Stimulated activated CD8-positive, alpha-beta memory T cell treated with anti-CD3 and anti-CD28 coated beads, Interleukin-15, amount 100 ng/mL, for 4 hours (primary cell): ENCODE measurements around the gene CFLAR.
A peak's percentile ranks its signal among the peaks of the same experiment; 100 is the strongest.
"Not testable (repeated sequence)": the region's sequence is repeated elsewhere in the genome, so short reads cannot be mapped to it uniquely, and the experiment has no call there.

ENCODE experiments used
- DNase-seq, 2 donors: peaks; one replicate each; pipeline ENCODE4 v3.0.0-alpha.2; 2020; ENCODE audit warnings: low read depth in 2 of 2

Gene CFLAR

DNA sequence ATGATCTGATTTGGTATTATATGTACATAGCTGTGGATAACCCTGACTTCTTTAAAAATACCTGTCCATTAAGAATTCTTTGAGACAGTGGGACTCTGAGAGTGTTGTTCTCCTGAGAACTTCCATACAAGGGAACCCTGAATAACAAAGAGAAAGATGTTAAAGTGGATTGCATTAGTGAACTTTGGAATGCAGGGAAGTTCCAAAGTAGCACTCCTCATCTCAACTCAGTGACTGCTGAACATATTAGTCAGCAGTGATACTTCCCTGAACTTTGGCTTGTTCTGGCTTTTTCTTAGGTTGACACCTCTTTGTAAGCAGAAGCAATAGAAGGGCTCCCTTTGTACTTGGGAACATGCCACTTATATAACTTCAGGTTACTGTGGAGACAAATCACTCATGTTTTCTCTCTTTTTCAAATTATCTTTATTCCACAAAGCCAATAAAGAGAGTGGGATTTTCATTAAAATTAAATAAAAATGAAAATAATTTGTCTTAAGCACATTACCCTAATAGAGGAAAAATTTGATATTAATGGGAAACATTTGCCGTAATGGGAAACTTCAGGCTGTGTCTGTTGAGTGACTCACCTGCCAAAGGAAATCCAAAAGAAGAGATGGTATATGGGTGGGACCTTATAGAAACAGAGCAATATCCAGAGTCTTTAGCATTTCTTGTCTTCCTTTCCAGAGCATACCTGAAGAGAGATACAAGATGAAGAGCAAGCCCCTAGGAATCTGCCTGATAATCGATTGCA is 33.3 kb downstream of the CFLAR start:
- no peak for DNase-seq

DNA sequence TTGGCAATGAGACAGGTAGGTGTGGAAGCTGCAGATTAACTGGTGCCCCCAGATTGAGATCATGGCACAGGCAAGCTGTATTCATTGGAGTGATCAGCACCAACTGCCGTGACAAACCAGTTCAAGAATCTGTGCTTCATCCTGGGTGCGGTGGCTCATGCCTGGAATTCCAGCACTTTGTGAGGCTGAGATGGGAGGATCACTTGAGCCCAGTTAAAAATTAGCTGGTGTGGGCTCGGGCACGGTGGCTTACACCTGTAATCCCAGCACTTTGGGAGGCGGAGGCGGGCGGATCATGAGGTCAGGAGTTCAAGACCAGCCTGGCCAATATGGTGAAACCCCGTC is 33.8 kb downstream of the CFLAR start:
- not testable (repeated sequence) for DNase-seq

DNA sequence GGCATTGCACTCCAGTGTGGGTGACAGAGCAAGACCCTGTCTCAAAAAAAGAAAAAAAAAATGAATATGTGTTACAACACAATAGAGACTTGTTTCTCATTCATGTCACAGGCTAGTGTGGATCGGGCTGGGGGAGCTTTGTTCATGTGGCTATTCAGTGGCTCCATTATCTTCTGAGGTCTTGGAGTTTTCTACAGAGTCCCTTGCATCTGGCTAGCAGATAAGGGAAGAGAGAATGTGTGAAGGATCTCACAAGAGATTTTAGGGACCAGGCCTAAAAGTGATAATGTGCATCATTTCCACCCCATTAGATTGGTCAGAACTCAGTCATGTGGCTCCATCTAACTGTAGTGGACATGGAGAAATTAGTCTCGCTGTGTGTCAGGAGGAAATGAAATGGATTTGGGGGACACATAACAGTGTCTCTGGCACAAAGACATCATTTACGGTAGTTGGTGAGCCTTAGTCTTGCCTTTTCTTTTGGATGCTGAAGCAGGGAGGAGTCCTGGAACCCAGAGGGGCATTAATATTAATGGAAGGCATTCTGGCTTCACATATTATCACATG is 34.6 kb downstream of the CFLAR start:
- no peak for DNase-seq

DNA sequence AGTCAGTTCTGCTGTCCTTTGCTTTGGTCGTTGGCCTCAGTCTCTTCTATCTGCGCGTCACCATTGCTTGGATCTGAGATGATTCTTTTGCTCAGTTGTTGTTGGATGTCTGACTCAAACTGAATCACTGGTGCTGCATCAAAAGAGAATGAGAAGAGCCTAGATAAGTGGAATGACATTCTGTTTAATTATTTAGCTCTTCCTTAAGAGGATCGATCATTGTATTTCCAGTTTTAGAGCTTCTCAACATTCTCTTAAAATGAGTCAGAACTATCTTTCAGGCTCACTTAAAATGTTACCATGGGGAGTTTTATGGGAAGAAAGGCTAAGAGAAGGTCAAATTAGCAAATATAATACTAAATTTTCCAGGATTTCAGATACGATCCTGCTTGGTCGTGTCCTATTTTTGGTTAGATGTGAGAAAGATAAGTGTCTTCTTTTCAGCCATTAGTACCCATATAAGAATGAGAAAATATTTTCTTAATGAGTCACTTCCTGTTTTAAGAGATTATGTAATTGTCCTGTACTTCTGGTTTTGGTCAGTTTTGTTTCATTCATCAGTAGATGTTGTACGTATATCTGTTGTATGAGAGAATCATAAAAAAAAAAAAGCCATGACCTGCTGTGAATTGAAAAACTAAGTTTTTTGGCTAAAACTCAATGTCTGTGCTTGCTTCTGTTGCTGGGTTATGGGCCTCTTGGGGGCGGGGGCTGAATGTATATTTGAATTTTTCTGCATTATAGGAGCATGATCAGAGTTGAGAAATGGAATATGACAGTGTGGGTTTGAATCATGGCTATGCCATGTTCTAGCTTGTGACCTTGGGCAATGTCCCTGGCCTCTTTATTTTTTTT is 35.4 kb downstream of the CFLAR start:
- DNase-seq: no peak

DNA sequence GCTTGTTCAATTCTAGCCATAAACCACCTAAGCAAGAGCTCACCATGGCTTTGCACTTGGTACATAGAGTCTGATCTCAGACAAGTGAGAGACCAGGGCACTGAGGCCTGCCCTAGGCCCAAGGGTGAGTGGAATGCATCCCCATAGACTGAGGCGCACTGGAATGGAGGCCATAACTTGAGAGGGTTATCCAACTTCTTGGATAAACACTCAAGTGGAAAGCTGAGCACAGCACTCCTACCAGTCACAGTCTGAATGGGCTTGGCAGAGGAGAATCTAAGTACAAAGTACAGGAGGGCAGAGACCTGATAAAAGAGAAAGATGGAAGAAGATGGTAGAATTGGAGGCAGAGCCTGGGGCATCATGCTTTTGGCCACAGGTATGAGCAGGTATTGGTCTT is 36.6 kb downstream of the CFLAR start:
- no peak for DNase-seq

DNA sequence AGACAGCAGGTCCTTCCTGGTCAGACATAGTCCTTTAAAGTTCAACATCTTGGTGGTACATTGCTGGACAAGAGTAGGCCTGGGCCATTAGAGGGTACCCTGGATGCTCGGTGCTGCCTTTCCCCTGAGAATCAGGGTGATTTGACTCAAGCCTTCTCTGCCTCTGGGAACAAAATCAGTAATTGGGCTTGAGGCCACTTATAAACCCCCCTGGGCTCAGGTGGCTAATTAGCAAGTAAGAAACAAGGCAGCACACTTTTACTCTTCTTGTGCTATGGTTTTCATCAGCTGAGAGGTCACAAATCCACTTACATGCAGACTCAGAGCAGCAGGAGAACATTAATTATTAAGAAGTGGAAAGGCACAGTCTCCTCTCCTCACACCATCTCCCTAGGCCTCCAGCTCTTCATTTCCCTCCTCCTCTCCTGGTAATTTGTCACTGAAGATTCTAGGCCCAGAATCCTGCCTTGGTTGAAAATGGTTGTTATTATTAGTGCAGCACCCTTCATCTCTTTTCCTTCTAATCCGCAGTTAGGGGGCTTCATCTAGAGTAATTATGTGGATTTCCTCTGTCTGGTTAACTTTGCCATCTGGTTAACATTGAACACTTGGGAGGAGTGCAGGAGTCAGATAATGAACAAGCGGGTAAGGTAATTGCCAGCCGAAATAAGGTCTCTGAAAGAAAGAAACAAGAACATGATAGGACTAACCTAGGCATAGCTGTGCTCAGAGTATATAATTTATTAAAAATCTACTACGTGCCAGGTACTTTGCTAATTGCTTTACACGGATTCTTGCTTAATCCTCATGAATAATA is 37.2 kb downstream of the CFLAR start:
- DNase-seq: no peak

DNA sequence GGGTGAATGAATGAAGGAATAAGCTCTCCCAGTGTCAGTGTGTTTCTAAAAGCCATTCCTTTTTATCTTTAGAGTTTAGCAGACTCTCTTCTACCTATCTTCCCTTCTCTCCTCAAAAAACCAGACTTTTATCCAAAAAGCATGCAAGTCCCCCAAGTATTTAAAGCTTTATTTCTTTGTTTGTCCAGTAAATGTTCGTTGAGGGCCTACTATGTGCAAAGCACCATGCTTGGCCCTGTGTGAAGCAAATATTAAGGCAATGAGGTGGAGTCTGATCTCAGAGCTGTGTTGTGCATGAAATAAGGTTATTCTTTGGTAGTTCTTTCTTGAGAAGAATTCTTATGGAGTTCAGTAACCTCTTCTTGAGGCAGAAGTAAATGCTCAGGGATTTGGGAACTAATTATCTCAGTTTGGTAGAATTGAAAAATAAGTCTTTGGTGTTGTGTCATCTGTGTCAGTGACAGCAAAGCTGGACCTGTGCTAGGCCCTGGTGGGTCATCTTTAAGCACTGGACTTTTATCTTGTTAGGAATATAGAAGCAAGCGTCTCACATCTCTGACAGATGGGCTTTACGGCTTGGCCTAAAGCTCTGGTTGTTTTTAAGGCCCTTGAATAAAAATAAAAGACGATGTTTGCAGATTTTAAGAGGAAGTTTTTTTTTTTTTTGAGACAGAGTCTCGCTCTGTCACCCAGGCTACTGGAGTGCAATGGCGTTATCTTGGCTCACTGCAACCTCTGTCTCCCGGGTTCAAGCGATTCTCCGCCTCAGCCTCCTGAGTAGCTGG is 38.8 kb downstream of the CFLAR start:
- DNase-seq: no peak

DNA sequence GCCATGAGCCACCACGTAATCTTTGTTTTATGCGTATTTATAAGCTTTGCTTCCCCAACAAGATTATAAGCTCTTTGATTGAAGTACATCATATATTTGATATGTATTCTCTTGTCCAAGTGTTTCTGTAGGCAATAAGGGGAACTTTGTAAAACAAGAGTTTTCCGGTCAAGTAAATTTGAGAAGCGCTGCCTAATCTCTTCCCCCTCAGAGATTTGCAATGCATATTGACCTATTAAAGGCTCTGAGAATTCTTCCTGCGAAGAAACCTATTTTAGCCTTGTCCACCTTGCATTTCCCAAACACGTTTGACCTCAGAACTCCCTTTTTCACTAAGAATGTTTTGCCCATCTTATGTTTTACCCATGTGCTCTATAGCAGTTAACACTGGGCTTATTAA is 40.1 kb downstream of the CFLAR start:
- DNase-seq: no peak

DNA sequence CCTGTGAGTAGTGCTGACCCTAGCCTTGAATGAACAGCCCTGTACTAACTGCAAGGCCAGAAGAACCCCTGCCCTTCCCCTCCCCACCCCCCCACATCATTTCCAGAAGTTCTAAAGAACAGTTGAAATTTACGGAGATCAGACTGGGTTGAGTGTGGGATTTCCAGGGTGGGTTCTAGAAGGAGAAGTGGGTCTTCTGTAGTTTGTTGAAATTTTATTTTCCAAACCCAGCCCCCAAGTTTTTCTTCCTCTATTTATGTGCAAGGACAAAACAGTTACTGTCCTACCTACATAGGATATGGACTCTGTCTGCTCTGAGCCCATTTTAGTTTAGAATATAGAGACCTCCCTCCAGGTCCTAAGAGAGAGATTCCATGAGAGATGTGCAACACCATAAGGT is 40.7 kb downstream of the CFLAR start:
- DNase-seq: no peak

DNA sequence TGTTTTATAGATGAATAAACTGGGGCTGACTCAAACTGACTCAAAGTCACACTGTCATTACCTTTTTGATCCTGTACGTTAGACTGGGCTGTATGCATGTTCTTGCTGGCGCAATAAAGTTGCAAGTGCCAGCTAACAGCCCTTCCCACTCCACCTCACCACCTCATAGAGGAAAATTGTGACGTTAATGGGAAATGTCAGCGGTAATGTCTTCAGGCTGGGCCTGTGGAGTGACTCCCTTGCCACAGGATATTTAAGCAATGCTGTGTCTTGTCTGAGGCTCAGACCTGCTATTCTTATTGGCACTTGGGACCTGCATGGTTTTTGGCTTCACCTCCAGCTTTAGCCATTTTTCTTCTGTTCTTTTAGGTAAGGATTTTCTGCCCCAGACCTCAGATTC is 41.7 kb downstream of the CFLAR start:
- no peak for DNase-seq

DNA sequence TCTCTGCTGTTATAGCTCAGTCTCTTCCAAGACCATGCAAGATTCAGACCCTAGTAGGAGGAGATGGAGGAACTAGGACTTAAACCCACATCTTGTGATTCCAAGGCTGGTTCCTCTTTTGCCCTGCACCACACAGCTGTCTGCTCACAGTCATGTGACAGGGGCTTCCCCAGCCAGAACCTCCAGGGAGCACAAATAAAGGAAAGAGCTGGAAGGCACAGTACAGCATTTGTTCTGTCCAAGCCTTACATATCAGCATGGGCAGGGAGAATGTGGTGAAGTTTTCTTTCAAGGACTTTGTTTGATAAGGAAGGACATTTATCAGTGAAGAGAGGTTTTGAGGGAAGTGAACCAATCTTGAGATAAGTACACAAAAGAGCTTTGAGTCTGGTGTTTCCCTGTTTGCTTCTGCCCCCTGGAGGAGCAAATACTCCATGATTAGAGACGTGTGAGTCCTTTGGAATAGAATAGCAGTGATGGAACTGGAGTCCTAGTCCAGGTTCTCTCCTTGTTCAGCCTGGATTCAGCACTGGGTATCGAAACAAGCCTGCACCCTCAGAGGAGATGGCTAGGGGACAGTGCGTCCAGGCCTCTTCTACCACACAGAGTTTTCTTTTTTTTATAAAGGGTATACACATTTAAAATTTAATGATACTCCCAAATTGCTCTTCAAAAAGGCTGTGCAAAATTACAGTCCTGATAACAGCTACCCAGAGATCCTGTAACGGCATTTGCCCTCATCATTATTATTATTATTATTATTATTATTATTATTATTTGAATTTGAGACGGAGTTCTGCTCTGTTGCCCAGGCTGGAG is 42.4 kb downstream of the CFLAR start:
- DNase-seq: peak in 1 of 2 donors; percentile 32

DNA sequence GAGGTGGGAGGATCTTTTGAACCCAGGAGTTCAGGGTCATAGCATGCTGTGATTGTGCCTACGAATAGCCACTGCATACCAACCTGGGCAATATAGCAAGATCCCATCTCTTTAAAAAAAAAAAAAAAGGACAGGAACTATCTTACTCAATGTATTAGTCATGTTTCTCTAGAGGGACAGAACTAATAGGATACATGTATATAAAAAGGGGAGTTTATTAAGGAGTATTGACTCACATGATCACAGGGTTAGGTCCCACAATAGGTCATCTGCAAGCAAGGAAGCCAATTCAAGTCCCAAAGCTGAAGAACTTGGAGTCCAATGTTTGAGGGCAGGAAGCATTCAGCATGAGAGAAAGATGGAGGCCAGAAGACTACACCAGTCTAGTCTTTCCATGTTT is 48.2 kb downstream of the CFLAR start:
- DNase-seq: no peak

DNA sequence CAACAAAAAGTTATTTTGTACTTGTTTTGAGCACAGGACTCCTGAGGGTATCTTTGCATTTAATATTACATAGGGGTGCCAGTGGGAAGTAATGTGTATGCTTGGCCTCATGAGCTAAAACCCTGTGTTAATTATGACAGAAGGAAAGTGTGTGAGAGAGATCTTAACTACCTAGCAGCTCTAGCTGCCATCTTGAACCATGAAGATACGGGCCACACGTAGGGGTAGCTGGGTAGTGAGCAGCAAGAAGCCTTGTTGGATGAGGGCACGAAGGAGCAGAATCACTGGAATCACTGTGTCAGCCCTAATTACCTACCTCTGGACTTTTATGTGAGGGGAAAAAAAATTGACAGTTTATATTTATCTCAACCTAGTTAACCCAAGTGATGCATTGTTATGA is 51.6 kb downstream of the CFLAR start:
- DNase-seq: no peak

DNA sequence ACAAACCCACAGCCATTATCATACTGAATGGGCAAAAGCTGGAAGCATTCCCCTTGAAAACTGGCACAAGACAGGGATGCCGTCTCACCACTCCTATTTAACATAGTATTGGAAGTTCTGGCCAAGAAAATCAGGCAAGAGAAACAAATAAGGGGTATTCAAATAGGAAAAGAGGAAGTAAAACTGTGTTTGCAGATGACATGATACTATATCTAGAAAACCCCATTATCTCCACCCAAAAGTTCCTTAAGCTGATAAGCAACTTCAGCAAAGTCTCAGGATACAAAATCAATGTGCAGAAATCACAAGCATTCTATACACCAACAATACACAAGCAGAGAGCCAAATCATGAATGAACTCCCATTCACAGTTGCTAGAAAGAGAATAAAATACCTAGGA is 52.5 kb downstream of the CFLAR start:
- not testable (repeated sequence) for DNase-seq

DNA sequence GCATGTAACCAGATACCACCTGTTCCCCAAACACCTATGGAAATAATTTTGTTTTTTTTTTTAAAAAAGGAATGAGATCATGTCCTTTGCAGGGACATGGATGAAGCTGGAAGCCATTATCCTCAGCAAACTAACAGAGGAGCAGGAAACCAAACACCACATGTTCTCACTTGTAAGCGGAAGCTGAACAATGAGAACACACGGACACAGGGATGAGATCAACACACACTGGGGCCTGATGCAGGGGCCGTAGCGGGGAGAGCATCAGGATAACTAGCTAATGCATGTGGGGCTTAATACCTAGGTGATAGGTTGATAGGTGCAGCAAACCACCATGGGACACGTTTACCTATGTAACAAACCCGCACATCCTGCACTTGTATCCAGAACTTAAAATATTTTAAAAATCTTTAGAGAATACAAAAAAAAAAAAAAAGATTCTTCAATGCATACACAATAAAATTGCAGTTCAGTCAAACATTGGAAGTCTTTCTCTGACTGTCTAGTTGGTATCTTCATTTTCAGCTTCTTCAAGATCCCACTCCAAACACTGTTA is 55.4 kb downstream of the CFLAR start:
- DNase-seq: no peak

DNA sequence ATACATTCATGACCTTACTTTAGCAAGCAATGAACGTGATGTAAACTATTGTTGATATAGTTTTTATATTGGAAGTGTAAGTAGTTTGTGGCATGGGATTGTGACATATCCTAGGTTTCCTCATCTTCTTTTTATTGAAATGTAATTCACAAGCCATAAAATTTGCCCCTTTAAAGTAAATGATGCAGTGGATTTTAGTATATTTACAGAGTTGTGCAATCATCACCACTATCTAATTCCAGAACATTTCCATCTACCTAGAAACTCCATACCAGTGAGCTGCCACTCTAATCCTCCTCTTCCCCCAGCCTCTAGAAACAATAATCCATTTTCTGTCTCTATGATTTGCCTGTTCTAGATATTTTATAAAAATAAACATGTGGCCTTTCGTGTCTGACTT is 56.3 kb downstream of the CFLAR start:
- no peak for DNase-seq

DNA sequence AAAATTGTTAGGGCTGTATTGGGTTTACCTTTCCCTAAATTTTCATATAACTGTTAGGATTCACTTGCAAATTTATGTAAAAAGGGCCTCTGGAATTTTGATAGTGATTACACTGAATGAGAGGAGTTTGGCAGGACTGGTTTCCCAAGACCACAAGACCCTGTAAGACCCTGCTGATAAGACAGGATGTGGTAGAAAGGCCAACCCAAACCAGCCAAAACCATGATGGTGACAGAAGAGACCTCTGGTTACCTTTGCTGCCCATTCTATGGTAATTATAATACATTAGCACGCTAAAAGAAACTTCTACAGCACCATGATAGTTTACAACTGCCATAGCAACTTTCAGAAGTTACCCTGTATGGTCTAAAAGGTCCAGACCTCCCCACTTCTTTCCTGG is 58.7 kb downstream of the CFLAR start:
- DNase-seq: no peak

DNA sequence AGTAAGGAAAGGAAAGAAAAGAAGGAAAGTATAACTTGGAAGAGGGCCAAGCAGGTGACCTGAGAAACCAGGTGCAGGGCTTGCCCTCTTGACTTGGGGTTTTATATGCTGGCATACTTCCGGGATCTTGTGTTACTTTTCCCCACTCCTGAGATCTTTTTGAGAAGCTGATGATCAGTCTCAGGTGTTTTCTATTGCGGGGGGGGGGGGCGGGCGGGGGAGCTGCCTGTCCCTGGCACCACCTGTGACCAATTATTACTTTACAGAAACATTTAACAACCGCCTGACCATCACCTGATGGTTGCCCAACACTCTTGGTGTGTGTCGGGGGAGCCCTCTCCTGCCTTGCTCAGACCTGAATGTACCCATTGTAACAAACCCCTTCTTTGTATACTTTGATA is 60.1 kb downstream of the CFLAR start:
- DNase-seq: no peak

DNA sequence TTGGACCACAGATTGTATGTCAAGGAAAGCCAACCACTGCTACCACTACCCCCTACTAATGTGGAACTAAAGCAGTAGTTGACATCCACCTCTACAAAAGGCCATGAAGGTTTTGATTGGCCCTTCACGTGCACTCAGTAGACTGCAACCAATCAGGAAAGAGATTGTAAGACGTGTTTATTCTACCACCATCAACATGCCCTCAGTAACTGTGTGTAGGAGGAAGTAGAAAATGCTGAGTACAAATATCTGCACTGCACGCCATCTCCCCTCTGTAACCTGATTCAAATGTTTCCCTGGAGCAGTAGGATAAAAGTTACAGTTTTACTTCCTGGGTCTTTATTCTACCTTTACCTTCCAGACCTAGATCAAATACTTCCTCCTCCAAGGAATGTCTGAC is 64.0 kb downstream of the CFLAR start:
- no peak for DNase-seq
